Measurements from ENCODE around the gene KCNK2. TPM values are rescaled to one million over a fixed set of nuclear protein-coding genes. Genes with fewer than 3 reads are reported as not detected.

KCNK2 gene
- total RNA-seq, 1 donor = 86.9 TPM

DNA sequence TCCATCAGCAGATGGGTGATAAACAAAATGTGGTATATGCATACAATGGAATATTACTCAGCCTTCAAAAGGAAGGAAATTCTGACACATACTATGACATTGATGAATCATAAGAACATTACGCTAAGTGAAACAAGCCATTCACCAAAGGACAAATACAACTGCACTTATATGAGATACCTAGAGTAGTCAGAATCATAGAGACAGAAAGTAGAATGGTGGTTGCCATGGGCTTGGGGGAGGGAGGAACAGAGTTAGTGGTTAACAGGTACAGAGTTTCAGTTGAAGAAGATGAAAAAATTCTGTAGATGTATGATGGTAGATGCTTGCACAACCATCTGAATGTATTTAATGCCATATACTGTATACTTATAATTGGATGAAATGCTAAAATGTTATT lies 39.1 kb upstream of the KCNK2 start:
- Histone ChIP-seq H3K4me3 (ENCODE audit: insufficient read depth, low read length) (no peak overlapping the region), H3K36me3 (ENCODE audit: insufficient read depth, low read length) (no peaks in the 10 kb centered on the region), H3K9me3 (ENCODE audit: low read depth, low read length) (no peaks in the 10 kb centered on the region), H3K27me3 (ENCODE audit: insufficient read depth, low read length) (no peaks in the 10 kb centered on the region), H3K4me2 (ENCODE audit: insufficient read depth, low read length) (no peak overlapping the region), H2AFZ (ENCODE audit: low read length) (no peak overlapping the region), H3K79me2 (ENCODE audit: insufficient read depth, low read length) (peaks cover 2% of the 10 kb centered on the region), H4K20me1 (ENCODE audit: insufficient read depth, low read length) (no peaks in the 10 kb centered on the region), H3K4me1 (ENCODE audit: insufficient read depth, low read length) (no peaks in the 10 kb centered on the region), H3K27ac (ENCODE audit: low read depth, low read length) (no peak overlapping the region)
- no peak for DNase-seq (ENCODE audit: insufficient read length, low spot score, missing footprints)
- TF ChIP-seq, protein P1, sequence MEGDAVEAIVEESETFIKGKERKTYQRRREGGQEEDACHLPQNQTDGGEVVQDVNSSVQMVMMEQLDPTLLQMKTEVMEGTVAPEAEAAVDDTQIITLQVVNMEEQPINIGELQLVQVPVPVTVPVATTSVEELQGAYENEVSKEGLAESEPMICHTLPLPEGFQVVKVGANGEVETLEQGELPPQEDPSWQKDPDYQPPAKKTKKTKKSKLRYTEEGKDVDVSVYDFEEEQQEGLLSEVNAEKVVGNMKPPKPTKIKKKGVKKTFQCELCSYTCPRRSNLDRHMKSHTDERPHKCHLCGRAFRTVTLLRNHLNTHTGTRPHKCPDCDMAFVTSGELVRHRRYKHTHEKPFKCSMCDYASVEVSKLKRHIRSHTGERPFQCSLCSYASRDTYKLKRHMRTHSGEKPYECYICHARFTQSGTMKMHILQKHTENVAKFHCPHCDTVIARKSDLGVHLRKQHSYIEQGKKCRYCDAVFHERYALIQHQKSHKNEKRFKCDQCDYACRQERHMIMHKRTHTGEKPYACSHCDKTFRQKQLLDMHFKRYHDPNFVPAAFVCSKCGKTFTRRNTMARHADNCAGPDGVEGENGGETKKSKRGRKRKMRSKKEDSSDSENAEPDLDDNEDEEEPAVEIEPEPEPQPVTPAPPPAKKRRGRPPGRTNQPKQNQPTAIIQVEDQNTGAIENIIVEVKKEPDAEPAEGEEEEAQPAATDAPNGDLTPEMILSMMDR (IDR thresholded peaks at IDR 0.05; ENCODE audit: extremely low read depth, low read depth, low read length) = no peak

DNA sequence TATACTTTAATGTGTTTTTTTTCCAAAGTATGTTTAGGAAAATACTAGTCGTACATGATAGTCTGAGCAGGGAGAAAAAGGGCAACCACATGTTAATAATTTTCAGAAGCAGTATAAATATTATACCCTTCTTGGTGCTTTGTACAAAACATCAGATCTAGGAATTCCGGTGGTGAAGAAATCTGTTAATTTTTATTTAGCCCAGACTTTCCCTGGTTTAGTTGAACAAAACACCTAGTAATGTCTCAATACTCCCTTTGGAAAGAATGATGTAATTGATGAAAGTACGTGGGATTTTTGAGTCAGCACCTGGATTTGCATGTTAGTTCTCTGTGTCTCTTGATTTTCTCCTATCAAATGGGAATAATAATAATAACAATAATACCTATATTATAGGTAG lies 38.4 kb upstream of the KCNK2 start:
- Histone ChIP-seq H3K4me1 (ENCODE audit: insufficient read depth, low read length) (no peaks in the 10 kb centered on the region), H3K4me2 (ENCODE audit: insufficient read depth, low read length) (no peak overlapping the region), H3K79me2 (ENCODE audit: insufficient read depth, low read length) (peaks cover 2% of the 10 kb centered on the region), H3K27me3 (ENCODE audit: insufficient read depth, low read length) (no peaks in the 10 kb centered on the region), H3K36me3 (ENCODE audit: insufficient read depth, low read length) (no peaks in the 10 kb centered on the region), H3K4me3 (ENCODE audit: insufficient read depth, low read length) (no peak overlapping the region), H3K9me3 (ENCODE audit: low read depth, low read length) (no peaks in the 10 kb centered on the region), H4K20me1 (ENCODE audit: insufficient read depth, low read length) (no peaks in the 10 kb centered on the region), H3K27ac (ENCODE audit: low read depth, low read length) (no peak overlapping the region), H2AFZ (ENCODE audit: low read length) (no peak overlapping the region)
- TF ChIP-seq, protein P1 (IDR thresholded peaks at IDR 0.05; ENCODE audit: extremely low read depth, low read depth, low read length) = no peak
- DNase-seq (ENCODE audit: insufficient read length, low spot score, missing footprints) = no peak

DNA sequence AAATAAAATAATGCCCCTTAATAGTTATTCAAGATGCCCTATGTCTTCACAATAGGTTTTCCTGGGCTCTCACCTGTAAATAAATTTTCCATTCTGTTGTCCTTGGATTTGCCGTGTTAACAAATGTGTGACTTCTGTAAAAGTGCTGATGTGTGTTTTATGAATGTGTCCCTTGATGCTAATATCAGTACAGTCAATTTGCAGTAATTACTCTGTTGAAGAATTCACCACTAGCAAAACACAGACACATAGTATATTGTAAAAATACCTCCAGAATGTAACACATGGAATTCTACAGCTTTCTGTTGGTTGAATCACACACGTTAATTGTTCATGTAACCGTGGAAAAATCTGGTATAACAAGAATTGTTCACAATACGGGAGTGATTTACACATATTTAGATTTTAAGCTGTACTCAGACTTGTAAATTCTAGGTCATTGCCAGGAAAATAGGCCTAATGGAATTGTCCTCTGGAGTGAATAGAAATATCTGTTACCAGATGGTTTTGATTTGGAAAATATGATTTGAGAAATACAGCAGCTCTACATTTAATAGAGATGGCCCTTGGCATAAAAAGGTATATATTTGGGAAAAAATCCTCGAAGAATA lies 36.7 kb upstream of the KCNK2 start:
- no peaks in the 10 kb centered on the region for H4K20me1 ChIP-seq (ENCODE audit: insufficient read depth, low read length)
- no peak overlapping the region for H3K27ac ChIP-seq (ENCODE audit: low read depth, low read length)
- no peaks in the 10 kb centered on the region for H3K4me1 ChIP-seq (ENCODE audit: insufficient read depth, low read length)
- H3K36me3 ChIP-seq (ENCODE audit: insufficient read depth, low read length) = no peaks in the 10 kb centered on the region
- no peaks in the 10 kb centered on the region for H3K27me3 ChIP-seq (ENCODE audit: insufficient read depth, low read length)
- DNase-seq (ENCODE audit: insufficient read length, low spot score, missing footprints) = peak; percentile 21
- TF ChIP-seq, protein P1 (IDR thresholded peaks at IDR 0.05; ENCODE audit: extremely low read depth, low read depth, low read length) = no peak
- H3K79me2 ChIP-seq (ENCODE audit: insufficient read depth, low read length) = peaks cover 2% of the 10 kb centered on the region
- H3K9me3 ChIP-seq (ENCODE audit: low read depth, low read length) = no peaks in the 10 kb centered on the region
- H2AFZ ChIP-seq (ENCODE audit: low read length) = no peak overlapping the region
- no peak overlapping the region for H3K4me3 ChIP-seq (ENCODE audit: insufficient read depth, low read length)
- no peak overlapping the region for H3K4me2 ChIP-seq (ENCODE audit: insufficient read depth, low read length)

DNA sequence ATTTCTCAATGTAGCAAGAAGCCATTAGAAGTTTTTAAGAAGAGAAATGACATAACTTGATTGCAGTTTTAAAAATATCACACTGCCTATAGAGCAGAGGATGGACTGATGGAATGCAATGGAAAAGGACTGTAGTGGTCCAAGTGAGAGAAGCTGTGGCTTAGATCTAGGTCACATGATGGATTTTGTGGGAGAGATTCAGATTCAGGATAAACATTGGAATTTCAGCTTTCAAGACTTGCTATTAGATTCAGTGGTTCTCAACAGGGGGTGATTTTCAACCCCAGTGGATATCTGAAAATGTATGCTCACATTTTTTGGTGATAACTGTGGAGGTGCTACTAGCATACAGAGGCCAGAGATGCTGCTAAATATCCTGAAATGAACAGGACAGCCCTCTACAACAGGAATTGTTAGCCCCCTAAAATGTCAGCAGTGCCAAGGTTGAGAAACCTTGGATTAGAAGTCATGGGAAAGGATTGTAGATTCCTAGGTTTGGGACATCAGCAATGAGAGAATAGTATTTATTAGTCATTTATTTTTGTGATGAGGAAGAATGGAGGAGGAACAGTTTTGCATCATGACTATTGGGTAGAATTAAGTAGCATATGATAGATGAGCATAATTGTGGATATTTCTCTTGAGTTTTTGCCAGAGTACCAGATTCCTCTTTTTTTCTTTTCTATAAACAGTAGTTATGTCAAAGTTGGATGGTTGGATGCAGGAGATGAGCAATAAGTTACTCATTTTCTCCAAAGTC lies 30.1 kb upstream of the KCNK2 start:
- no peak overlapping the region for H3K4me2 ChIP-seq (ENCODE audit: insufficient read depth, low read length)

More for the DNA sequence above, 30.1 kb upstream of the KCNK2 start:
- no peak for DNase-seq (ENCODE audit: insufficient read length, low spot score, missing footprints)
- no peaks in the 10 kb centered on the region for H3K36me3 ChIP-seq (ENCODE audit: insufficient read depth, low read length)
- H3K9me3 ChIP-seq (ENCODE audit: low read depth, low read length) = no peaks in the 10 kb centered on the region
- no peaks in the 10 kb centered on the region for H3K27me3 ChIP-seq (ENCODE audit: insufficient read depth, low read length)
- H3K4me1 ChIP-seq (ENCODE audit: insufficient read depth, low read length) = peaks cover 7% of the 10 kb centered on the region
- H3K4me3 ChIP-seq (ENCODE audit: insufficient read depth, low read length) = no peak overlapping the region
- TF ChIP-seq, protein P1 (IDR thresholded peaks at IDR 0.05; ENCODE audit: extremely low read depth, low read depth, low read length) = no peak
- H3K79me2 ChIP-seq (ENCODE audit: insufficient read depth, low read length) = no peaks in the 10 kb centered on the region
- peak overlapping the region; percentile 12 for H3K27ac ChIP-seq (ENCODE audit: low read depth, low read length)
- H4K20me1 ChIP-seq (ENCODE audit: insufficient read depth, low read length) = no peaks in the 10 kb centered on the region
- H2AFZ ChIP-seq (ENCODE audit: low read length) = no peak overlapping the region
